Cortex of kidney (tissue), 1 donor: ENCODE measurements around the gene TADA3.

Source experiments
- DNase-seq: peaks from one replicate; lab custom pipeline; 2025; lab: John Stamatoyannopoulos, UW

TADA3 gene, protein sequence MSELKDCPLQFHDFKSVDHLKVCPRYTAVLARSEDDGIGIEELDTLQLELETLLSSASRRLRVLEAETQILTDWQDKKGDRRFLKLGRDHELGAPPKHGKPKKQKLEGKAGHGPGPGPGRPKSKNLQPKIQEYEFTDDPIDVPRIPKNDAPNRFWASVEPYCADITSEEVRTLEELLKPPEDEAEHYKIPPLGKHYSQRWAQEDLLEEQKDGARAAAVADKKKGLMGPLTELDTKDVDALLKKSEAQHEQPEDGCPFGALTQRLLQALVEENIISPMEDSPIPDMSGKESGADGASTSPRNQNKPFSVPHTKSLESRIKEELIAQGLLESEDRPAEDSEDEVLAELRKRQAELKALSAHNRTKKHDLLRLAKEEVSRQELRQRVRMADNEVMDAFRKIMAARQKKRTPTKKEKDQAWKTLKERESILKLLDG

DNA sequence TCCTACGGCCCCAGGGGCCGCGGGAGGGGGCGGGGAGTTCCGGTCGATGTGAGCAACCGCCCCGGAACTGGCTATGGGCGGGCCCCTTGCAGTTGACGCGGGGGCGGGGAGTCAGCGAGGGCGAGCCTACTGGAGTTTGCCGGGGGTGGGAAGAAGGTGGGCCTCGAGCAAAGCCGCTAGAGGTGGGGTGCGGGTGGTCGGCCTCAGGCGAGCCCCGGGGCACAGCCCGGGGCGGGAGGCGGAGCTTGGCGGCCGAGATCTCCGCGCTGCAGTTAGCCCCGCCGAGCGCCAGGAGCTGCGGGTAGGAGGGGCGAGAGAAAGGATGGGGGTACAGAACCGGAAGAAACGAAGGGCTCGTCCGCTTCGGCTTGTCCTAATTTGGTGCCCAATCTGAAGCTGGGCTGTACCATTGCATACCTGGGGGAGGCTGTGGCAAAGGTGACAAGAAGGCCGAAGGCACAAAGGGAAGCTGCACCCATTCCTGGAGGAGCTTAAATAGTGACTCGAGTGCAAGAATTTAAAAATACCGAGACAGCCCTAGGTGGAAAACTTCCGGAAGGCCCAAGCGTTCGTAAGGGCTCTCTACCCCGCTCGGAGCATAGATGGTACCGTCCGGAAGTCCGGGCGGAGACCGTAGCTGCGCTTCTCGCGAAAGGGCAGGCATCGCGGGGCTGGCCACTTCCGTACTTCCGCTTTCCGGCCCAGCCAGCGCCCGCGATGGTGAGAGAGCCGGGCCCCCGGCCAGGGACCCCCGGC lies at the start of gene TADA3, which contains the start of gene ARPC4:
Gene TADA3, minus strand, starts transcription at position 69 of the 756 bp plus-strand sequence. CDS start 1,007 bp downstream, outside the sequence.
Gene ARPC4, plus strand, starts transcription at position 678 of the 756 bp plus-strand sequence. Its CDS starts 40 bp downstream, at position 718.
- DNase-seq, result peak; percentile 54

DNA sequence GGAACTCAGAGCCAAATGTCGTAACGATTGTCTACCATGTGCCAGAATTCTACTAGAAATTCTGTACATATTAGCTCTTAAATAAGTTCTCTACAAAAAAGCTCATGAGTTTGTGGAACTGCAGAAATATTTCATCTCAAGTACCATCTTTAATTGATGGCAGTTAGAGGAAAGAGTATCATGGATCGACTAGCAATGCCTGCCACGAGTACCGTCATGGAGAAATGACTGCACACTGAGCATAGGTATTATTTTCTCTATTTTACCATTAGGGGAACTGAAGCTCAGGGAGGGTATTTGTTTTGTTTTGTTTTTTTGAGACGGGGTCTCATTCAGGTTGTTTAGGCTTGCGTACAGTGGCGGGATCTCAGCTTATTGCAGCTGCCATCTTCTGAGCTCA lies 48.7 kb upstream of the TADA3 start:
- no peak for DNase-seq

GRCh38 chr3:9838856-9839255 lies 46.6 kb upstream of the TADA3 start:
- no peak for DNase-seq

GRCh38 chr3:9837701-9838582 lies 45.7 kb upstream of the TADA3 start:
- no peak for DNase-seq

- DNase-seq, result no peak
Observed at GRCh38 chr3:9834520-9835380, 42.5 kb upstream of the TADA3 start.

- DNase-seq, result no peak
Observed at GRCh38 chr3:9833078-9833477, 40.8 kb upstream of the TADA3 start.

DNA sequence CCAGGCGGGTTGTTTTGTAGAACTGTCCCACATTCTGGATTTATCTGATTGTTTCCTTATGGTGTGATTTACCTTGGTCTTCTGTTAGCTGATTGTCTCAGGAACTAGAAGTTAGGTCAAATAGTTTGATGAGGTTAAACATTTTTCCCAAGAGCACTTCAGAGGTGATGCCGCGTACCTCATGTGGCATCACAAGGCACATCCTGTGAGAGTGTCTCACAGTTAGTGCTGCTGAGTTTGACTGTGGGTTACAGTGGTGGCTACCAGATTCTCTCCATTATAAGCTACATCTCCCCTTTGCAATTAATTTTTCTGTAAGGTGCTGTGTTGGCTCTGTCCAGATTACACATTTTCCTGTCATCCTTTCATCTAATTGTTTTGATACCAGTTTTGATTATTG lies 39.0 kb upstream of the TADA3 start:
- no peak for DNase-seq

DNA sequence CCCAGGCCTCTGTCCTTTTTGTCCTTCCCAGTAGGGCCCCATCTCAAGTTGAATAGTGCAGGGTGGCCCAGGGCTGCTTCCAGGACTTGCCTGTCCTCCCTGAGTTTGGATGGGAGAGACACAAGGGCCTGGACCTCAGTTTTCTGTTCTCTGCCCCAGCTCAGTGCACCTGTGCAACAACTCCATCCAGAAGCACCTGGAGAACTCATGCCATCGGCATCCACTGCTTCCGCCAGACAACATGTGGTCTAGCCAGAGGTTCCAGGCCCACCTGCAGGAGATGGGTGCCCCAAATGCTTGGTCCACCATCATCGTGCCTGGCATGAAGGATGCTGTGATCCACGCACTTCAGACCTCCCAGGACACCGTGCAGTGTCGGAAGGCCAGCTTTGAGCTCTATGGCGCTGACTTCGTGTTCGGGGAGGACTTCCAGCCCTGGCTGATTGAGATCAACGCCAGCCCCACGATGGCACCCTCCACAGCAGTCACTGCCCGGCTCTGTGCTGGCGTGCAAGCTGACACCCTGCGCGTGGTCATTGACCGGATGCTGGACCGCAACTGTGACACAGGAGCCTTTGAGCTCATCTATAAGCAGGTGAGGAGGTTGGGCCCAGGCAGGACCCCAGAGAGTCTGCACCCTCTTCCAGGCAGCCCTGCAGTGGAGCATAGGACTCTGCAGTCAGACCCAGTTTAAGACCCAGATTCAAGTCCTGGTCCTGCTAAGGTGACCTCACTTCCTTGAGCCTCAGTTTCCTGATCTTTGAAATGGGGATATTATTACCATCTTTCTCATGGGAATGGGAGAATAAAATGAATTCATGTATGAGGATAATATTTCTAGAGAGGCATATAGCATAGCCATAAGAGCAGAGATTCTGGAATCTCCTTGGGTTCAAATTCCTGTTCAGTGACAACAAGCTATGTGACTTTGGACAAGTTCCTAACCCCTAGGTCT lies 36.8 kb upstream of the TADA3 start:
- DNase-seq, result no peak

GRCh38 chr3:9826815-9827573 lies 34.7 kb upstream of the TADA3 start:
- no peak for DNase-seq

DNA sequence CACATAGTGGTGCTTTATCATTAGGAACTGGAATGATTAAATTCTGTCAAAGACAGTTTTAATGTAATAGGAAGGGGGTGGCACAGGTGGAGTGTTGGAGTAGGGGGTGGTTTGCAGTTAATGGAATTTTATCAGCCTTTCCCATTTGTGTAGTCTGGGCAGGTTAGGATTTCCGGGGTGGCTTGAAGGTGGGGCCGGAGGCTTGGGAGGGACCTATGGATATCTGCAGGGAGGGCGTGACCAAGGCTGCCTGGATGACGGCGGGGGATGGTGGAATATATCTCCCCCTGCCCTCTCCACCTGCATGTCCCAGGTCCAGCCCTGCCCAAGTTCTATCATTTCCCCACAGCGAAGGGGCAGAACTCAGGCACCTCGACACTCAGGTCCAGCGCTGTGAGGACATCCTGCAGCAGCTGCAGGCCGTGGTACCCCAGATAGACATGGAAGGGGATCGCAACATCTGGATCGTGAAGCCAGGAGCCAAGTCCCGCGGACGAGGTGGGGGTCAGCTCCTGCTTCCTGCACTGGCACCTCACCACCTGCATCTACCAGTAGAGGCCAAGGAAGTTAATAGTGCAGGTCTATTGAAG lies 33.3 kb upstream of the TADA3 start:
- no peak for DNase-seq

DNA sequence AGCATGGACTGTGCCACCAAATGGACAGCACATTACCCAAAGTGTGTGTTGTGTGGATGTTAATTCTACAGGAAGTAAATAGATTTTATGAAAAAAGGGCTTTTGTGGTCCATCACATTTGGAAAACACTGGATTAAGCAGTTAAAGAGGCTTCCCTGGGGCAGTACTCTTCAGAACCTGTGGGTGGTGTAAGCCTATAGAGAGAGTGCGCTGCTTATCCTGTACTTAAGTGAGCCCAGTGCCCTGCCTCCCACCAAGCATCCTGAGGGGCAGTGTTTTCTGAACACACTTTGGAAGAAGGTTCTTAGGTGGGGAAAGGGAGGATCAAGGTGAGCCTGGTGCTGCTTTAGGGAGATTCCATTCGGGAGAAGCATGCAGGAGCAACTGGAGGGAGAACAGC lies 28.7 kb upstream of the TADA3 start:
- DNase-seq, result no peak

DNA sequence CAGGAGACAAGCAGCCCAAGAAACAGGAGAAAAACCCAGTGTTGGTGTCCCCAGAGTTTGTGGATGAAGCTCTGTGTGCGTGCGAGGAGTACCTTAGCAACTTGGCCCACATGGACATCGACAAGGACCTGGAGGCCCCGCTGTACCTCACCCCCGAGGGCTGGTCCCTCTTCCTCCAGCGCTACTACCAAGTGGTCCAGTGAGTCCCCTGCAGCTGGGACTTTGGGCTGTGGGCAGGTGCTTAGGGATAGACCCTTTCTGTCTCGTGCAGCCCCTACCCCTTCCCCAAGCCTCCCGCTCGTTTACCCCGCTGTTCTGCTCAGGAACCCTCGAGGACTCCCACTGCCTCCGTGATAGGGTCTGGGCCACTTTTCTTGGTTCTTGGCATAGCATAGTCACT lies 28.3 kb upstream of the TADA3 start:
- DNase-seq, result no peak

DNA sequence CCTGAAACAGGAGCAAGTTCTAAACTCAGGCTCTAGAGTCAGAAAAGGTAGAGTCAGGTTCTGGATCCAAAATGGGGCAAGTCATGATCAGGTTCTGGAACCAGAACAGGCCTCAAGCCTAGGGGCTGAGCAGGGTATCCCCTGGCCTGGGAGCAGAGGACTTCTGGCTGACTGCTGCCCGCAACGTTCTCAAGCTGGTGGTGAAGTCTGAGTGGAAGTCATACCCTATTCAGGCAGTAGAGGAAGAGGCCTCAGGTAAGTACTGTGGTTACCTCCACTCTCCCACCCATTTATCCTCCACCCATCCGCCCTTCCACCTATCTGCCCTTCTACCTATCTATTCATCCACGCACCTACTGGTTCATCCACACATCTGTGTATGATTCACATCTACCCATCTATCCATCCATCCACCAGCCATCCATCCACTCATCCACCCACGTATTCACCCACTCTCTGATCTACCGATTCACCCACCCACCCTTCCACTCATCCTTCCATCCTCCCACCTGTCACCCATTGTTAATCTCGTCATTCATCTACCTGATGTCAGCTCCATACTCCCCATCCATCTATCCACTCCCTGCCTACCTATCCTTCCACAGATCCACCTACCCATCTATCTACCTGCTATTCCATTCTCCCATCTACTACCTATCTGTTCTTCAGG lies 26.5 kb upstream of the TADA3 start:
- no peak for DNase-seq

GRCh38 chr3:9817436-9817835 lies 25.2 kb upstream of the TADA3 start:
- no peak for DNase-seq

DNA sequence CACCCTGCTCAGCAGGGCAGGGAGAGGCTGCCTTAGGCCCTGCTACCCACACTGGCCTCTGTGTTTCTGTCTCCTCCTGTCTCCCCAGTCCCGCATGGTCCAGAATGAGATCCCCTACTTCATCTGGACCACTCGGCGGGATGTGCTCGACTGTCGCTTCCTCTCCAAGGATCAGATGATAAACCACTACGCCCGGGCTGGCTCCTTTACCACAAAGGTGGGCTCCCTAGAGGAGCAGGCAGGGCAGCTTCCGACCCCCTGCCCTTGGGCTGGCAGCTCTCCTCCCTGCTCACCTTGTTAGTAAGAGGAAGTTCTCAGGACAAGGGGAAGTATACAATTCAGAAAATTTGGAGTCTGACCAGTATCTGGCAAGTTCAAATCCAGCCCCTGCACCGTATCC lies 23.7 kb upstream of the TADA3 start:
- no peak for DNase-seq

- no peak for DNase-seq
Observed at GRCh38 chr3:9812870-9813483, 20.7 kb upstream of the TADA3 start.

DNA sequence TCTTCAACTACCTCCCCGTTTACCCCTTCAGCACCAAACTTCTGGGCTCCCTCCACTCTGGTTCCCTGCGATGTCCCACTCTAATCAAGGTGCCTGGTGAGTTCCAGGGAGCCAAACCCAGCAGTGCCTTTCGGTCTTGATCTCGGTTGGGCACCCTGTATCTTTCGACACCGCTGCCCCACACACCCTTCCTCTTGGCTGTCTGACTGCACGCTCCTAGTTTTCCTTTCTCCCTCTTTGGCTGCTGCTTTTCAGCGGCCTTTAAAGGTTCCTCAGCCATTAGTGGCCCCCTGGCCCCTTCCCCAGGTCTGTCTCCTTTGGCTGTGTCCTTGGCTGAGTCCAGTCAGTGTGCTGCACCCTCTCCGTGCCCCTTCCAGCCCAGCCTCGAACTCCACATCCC lies 18.6 kb upstream of the TADA3 start:
- DNase-seq, result no peak

DNA sequence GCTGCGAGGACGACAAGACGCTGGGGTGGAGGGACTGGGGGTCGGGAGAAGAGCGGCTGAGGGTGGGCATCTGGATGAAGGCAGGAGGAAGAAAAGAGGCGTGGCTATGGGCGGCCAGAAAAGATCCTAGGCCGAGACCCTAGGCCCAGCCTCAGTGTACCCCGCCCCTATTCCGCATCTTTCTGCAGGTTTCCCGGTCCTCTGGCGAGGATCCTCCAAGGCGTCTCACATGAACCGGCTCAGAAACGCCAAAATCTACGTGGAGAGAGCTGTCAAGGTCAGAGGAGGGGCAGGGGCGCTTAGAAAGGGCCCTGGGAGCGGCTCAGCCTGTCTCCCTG lies 18.1 kb upstream of the TADA3 start:
- no peak for DNase-seq
